Activated T-cell treated with anti-CD3 and anti-CD28 coated beads, Interleukin-2, amount 50 U/mL, for 24 hours (primary cell): ENCODE data around the gene KIAA1586.
"Not testable (repeated sequence)": the region's sequence is repeated elsewhere in the genome, so short reads cannot be mapped to it uniquely, and the experiment has no call there.

Experiments used
- DNase-seq: peaks from one replicate; pipeline ENCODE4 v3.0.0-alpha.2; 2020
- H3K27ac Mint-ChIP-seq: 2 replicates; pipeline ENCODE4 v1.8.0; 2020; ENCODE audit warnings: mild to moderate bottlenecking, mixed read lengths
- H3K27me3 Mint-ChIP-seq: 2 replicates; pipeline ENCODE4 v1.8.0; 2020; ENCODE audit warnings: mixed read lengths
- H3K36me3 Mint-ChIP-seq: 2 replicates; pipeline ENCODE4 v1.8.0; 2020; ENCODE audit warnings: low read depth, mixed read lengths
- H3K4me1 Mint-ChIP-seq: 2 replicates; pipeline ENCODE4 v1.8.0; 2020; ENCODE audit warnings: low read depth, mixed read lengths
- H3K4me3 Mint-ChIP-seq: 2 replicates; pipeline ENCODE4 v1.8.0; 2020; ENCODE audit warnings: mild to moderate bottlenecking, moderate library complexity, mixed read lengths
- H3K9me3 Mint-ChIP-seq: 2 replicates; pipeline ENCODE4 v1.8.0; 2020; ENCODE audit warnings: mixed read lengths

The KIAA1586 gene

DNA sequence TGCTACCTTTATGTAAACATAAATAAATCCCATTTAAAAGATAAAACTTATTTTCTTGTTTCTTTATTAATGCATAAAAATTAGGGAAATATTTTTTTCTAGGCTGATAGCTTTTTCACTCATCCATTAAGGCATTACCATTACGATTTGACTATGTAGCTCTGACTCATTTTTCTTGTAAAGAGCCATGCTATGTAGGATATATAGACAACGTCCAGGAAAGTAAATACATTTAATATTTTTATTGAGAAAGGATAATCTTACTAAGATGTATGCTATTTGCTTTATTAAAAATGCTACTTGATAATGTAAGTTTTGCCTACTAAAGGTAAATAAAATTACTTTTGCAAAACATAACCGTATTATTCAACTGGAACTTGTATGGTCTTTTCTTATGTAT lies 19.2 kb upstream of the KIAA1586 start:
- no peak for DNase-seq
- Mint-ChIP-seq H3K27ac (no peak overlapping the region), H3K36me3 (no peaks in the 10 kb centered on the region), H3K9me3 (peaks cover 15% of the 10 kb centered on the region), H3K27me3 (peaks cover 18% of the 10 kb centered on the region), H3K4me3 (no peak overlapping the region), H3K4me1 (no peaks in the 10 kb centered on the region)

DNA sequence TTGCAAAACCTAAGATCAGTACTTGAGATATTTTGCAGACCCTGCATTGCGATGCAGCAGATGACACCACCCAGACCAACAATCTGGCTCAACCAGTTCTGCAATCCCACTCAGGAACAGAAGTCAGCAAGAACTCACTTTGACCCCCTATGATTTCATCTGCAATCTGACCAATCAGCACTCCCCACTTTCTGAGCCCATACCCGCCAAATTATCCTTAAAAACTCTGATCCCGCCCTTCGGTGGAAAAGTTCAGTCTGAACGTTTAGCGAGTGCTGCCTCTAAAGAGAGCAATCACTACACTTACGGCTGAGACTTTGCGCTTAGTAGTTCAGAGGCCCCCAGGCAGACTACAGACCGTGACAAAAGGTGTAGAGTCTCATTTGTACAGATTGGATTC lies 17.3 kb upstream of the KIAA1586 start:
- peaks cover 25% of the 10 kb centered on the region for H3K27me3 Mint-ChIP-seq
- no peak overlapping the region for H3K27ac Mint-ChIP-seq
- H3K36me3 Mint-ChIP-seq: no peaks in the 10 kb centered on the region
- H3K9me3 Mint-ChIP-seq: peaks cover 12% of the 10 kb centered on the region
- DNase-seq: no peak
- no peaks in the 10 kb centered on the region for H3K4me1 Mint-ChIP-seq
- H3K4me3 Mint-ChIP-seq: no peak overlapping the region

DNA sequence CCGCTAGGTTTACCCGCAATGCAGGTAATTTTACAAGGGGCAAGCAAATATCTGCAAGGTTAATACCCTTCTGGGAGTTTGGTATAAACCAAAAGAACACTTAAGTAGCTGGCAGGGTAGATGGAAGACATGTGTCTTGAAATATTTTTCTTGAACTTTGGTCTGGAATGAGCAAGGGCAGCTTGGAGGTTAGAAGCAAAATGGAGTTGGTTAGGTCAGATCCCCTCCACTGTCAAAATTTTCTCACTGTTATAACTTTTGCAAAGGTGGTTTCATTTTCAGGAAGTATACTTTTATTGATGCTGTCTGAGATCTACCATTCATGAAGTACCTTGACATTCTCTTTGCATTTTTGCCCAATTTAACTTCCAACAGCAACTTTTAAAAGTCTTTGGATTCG lies 13.3 kb upstream of the KIAA1586 start:
- Mint-ChIP-seq H3K36me3 (no peaks in the 10 kb centered on the region), H3K4me3 (no peak overlapping the region), H3K27ac (no peak overlapping the region), H3K4me1 (no peaks in the 10 kb centered on the region), H3K9me3 (no peaks in the 10 kb centered on the region), H3K27me3 (peaks cover 37% of the 10 kb centered on the region)
- no peak for DNase-seq

DNA sequence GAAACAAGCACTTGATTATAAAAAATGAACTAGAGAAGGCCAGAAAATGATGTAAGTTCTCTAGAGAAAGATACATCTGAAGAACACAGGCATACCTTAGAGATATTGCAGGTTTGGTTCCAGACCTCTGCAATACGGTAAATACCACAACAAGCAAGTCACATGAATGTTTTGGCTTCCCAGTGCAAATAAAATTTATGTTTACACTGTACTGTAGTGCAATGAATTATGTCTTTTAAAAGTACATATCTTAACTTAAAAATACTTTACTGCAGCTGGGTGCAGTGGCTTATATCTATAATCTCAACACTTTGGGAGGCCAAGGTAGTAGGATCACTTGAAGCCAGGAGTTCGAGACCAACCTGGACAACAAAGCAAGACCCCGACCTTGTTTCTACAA lies 10.9 kb upstream of the KIAA1586 start:
- no peaks in the 10 kb centered on the region for H3K36me3 Mint-ChIP-seq
- H3K4me3 Mint-ChIP-seq: no peak overlapping the region
- H3K27ac Mint-ChIP-seq: no peak overlapping the region
- no peaks in the 10 kb centered on the region for H3K4me1 Mint-ChIP-seq
- peaks cover 40% of the 10 kb centered on the region for H3K27me3 Mint-ChIP-seq
- DNase-seq: no peak
- H3K9me3 Mint-ChIP-seq: no peaks in the 10 kb centered on the region

DNA sequence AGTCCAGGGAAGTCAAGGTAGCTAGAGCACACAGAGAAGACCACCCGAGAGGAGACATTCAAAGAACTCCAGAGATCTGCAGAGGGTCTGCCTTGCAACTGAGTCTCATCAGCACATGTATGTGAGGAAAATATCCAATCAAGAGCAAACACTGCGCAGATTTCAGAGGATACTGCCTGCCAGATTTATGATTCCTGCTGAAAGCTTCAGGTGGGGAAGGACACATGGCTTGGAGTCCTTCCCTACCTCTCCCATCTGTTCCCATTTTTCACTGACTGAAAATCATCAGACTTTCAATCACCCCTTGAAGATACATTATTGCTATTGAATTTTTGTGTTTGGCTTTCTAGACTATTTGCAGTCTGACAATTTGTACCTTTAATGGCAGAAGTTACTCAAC lies 7.6 kb upstream of the KIAA1586 start:
- H3K4me1 Mint-ChIP-seq: no peaks in the 10 kb centered on the region
- H3K27ac Mint-ChIP-seq: no peak overlapping the region
- peaks cover 57% of the 10 kb centered on the region for H3K27me3 Mint-ChIP-seq
- no peak overlapping the region for H3K4me3 Mint-ChIP-seq
- no peak for DNase-seq
- H3K9me3 Mint-ChIP-seq: no peaks in the 10 kb centered on the region
- H3K36me3 Mint-ChIP-seq: no peaks in the 10 kb centered on the region

DNA sequence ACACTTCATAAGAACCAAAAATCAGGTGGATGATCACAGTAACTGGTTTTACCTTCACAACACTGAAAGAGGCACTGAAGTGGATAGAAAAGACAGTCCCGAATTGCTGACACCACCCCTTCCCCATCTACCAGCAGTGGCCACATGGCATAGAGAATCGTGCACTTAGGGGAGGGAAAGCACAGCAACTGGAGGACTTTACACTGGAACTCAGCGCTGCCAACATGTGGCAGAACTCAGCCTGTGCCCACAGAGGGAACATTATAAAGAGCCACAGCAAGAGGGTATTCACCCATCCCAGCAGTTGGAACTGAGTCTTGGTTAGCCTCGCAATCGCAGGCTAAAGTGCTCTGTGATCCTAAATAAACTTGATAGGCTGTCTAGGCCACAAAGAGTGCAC lies 6.5 kb upstream of the KIAA1586 start:
- Mint-ChIP-seq H3K4me1 (no peaks in the 10 kb centered on the region), H3K27me3 (peaks cover 60% of the 10 kb centered on the region), H3K27ac (no peak overlapping the region), H3K9me3 (no peaks in the 10 kb centered on the region), H3K4me3 (no peak overlapping the region), H3K36me3 (no peaks in the 10 kb centered on the region)
- no peak for DNase-seq

DNA sequence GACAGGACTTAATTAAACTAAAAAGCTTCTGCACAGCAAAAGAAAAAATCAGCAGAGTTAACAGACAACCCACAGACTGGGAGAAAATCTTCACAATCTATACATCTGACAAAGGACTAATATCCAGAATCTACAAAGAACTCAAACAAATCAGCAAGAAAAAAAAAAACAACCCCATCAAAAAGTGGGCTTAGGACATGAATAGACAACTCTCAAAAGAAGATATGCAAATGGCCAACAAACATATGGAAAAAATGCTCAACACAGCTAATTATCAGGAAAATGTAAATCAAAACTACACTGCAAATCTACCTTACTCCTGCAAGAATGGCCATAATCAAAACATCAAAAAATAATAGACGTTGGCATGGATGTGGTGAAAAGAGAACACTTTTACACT lies 2.4 kb upstream of the KIAA1586 start:
- not testable (repeated sequence) for H3K4me3 Mint-ChIP-seq, DNase-seq, H3K27ac Mint-ChIP-seq, H3K9me3 Mint-ChIP-seq
- Mint-ChIP-seq H3K27me3 (peaks cover 50% of the 10 kb centered on the region), H3K36me3 (peaks cover 14% of the 10 kb centered on the region), H3K4me1 (peaks cover 19% of the 10 kb centered on the region)

DNA sequence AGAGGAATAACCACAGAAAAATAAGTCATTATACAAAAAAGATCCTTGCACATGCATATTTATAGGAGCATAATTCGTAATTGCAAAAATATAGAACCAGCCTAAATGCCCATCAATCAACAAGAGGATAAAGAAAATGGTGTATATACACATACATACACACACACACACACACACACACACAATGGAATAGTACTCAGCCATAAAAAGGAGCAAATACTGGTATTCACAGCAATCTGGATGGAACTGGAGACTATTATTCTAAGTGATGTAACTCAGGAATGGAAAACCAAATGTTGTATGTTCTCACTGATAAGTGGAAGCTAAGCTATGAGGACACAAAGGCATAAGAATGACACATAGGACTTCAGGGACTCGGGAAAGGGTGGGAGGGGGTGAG lies 1.9 kb upstream of the KIAA1586 start:
- H3K9me3 Mint-ChIP-seq: no peaks in the 10 kb centered on the region
- no peak overlapping the region for H3K4me3 Mint-ChIP-seq
- H3K36me3 Mint-ChIP-seq: peaks cover 19% of the 10 kb centered on the region
- no peak overlapping the region for H3K27ac Mint-ChIP-seq
- no peak for DNase-seq
- peaks cover 49% of the 10 kb centered on the region for H3K27me3 Mint-ChIP-seq
- H3K4me1 Mint-ChIP-seq: peaks cover 24% of the 10 kb centered on the region

DNA sequence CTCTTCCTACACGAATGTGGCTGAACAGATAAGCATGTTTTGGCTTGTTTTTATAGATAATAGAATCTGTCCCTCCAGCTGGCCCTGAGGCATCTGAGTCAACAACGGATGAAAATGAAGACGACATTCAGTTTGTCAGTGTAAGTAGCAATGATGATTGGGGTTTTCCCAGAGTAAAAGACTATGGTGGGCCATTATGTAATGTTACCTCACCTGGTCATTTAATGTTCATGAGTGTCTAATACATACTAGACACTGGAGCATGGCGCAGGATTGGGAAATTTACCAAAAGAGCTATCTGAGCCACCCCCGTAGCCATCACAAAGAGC lies 728 bp downstream of the KIAA1586 start:
- not testable (repeated sequence) for DNase-seq, H3K4me3 Mint-ChIP-seq, H3K9me3 Mint-ChIP-seq, H3K27ac Mint-ChIP-seq
- peaks cover 43% of the 10 kb centered on the region for H3K36me3 Mint-ChIP-seq
- peaks cover 26% of the 10 kb centered on the region for H3K27me3 Mint-ChIP-seq
- H3K4me1 Mint-ChIP-seq: peaks cover 29% of the 10 kb centered on the region

DNA sequence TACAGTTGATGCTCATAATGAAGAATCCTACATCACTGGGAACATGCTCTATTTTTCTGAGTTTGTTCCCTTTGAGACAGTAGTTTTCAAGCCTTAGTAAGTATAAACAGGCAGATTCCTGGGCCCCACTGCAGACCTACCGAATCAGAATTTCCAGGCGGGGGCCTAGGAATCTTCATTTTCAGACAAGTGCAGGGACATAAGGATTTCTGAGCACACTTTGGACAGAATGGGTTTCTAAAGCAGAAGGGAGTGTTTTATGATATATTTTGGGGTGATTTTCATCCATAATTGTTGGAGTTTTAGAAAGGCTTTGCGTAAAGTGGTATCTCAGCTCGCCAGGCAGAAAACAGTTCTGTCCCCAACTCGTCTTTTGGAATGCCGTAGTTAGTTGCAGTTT lies 1.4 kb downstream of the KIAA1586 start:
- not testable (repeated sequence) for H3K9me3 Mint-ChIP-seq, DNase-seq
- H3K4me3 Mint-ChIP-seq: peak overlapping the region; percentile 68
- H3K36me3 Mint-ChIP-seq: peaks cover 47% of the 10 kb centered on the region
- peaks cover 29% of the 10 kb centered on the region for H3K4me1 Mint-ChIP-seq
- peaks cover 25% of the 10 kb centered on the region for H3K27me3 Mint-ChIP-seq
- H3K27ac Mint-ChIP-seq: peak overlapping the region; percentile 42

DNA sequence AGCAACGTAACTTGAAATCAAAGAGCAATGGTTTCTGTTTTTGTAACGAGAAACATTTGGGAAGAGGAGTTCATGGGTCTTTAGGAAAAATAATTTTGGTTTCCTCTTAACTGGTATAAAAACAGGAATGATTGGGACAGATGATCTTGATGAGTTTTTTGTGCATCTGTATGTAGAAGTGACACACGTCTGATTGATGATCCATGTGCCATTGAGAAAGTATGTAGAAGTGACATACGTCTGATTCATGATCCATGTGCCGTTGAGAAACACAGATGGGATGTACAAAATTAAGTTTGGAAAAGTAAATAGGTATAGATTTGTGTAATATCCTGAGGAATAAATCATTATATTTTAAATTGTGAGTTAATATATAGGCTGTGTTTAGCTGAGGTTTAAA lies 2.1 kb downstream of the KIAA1586 start:
- Mint-ChIP-seq H3K27me3 (peaks cover 21% of the 10 kb centered on the region), H3K4me1 (peaks cover 29% of the 10 kb centered on the region), H3K36me3 (peaks cover 54% of the 10 kb centered on the region), H3K27ac (no peak overlapping the region), H3K4me3 (peak overlapping the region; percentile 68), H3K9me3 (no peaks in the 10 kb centered on the region)
- DNase-seq: no peak

DNA sequence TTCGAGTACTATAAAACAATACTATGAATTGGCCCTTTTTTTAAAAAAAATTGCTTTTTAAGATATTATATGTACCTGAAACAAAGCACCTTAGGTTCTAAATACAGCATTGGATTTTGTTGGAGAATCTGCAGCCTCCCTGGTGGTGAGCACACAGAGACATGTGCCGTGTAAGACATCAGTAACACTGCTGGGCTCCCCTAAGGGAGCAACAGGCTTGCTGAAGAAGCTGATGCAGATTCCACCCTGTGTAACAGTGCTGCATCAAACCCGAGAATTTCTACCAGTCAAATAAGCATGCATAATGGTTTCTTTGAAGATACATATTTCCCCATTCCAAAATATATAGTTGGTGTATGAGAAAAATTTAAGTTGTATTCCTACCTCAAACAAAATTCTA lies 17.4 kb downstream of the KIAA1586 start:
- no peak overlapping the region for H3K27ac Mint-ChIP-seq
- H3K9me3 Mint-ChIP-seq: no peaks in the 10 kb centered on the region
- H3K36me3 Mint-ChIP-seq: peaks cover 73% of the 10 kb centered on the region
- no peak for DNase-seq
- no peaks in the 10 kb centered on the region for H3K27me3 Mint-ChIP-seq
- no peak overlapping the region for H3K4me3 Mint-ChIP-seq
- peaks cover 1% of the 10 kb centered on the region for H3K4me1 Mint-ChIP-seq

DNA sequence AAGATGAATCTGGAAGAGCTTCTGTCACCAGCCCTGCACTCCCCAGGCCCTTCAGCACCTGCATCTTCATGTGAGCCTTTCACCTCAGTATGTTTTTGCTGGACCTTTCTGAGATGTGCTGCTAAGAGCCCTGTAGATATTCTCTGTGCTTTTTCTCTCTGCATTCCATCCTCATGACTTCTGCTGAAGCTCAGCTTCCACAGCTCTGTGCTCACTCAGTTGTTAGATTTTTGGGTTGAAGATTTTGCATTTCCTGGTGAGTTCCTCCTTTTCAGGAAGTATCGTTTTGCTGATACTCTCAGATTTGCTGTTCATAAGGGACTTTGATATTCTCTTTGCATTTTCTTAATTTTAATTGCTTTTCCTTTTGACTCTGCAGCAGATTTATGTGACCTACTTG lies 18.3 kb downstream of the KIAA1586 start:
- H3K4me3 Mint-ChIP-seq: no peak overlapping the region
- peaks cover 75% of the 10 kb centered on the region for H3K36me3 Mint-ChIP-seq
- no peaks in the 10 kb centered on the region for H3K27me3 Mint-ChIP-seq
- peak overlapping the region; percentile 16 for H3K27ac Mint-ChIP-seq
- no peak for DNase-seq
- H3K4me1 Mint-ChIP-seq: peaks cover 1% of the 10 kb centered on the region
- no peaks in the 10 kb centered on the region for H3K9me3 Mint-ChIP-seq

DNA sequence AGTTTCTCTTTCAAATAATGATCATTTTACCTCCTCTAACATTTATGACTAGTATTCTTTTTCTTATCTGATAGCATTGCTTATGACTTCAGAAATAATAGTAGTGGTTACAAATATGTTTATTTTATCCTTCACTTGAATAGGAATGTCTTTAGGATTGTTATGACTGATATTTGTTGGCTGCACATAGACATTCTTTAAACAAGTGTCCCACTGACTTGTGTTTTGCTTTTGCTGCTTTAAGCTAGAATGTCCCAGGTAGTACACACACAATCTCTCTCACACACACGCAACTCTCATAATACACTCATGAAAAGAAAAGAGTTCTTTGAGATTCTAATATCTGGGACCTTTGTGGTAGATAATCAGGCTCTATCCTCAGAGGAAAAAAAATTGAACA lies 21.6 kb downstream of the KIAA1586 start:
- Mint-ChIP-seq H3K36me3 (peaks cover 54% of the 10 kb centered on the region), H3K27ac (no peak overlapping the region), H3K27me3 (no peaks in the 10 kb centered on the region), H3K4me1 (peaks cover 1% of the 10 kb centered on the region), H3K4me3 (no peak overlapping the region), H3K9me3 (no peaks in the 10 kb centered on the region)
- DNase-seq: no peak

DNA sequence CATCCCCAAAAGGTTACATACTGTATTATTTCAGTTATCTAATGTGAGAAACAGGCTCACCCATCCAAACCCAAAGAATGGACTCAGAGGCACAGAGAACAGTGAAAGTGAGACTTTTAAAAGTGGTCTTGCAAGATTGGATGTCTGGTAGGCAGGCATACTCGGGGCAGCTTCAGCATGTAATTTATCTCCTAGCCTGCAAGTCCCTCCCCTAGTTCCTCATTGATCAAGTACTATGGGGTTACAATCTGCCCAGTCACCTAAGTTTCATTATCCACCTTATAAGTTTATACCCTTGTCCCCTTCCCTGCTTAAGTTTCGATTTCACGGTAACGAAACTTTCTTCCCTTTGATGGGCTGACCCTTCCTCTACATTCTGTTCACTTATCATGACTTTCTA lies 22.7 kb downstream of the KIAA1586 start:
- H3K27me3 Mint-ChIP-seq: no peaks in the 10 kb centered on the region
- H3K9me3 Mint-ChIP-seq: no peaks in the 10 kb centered on the region
- H3K4me1 Mint-ChIP-seq: peaks cover 1% of the 10 kb centered on the region
- no peak for DNase-seq
- H3K4me3 Mint-ChIP-seq: no peak overlapping the region
- peaks cover 59% of the 10 kb centered on the region for H3K36me3 Mint-ChIP-seq
- no peak overlapping the region for H3K27ac Mint-ChIP-seq

DNA sequence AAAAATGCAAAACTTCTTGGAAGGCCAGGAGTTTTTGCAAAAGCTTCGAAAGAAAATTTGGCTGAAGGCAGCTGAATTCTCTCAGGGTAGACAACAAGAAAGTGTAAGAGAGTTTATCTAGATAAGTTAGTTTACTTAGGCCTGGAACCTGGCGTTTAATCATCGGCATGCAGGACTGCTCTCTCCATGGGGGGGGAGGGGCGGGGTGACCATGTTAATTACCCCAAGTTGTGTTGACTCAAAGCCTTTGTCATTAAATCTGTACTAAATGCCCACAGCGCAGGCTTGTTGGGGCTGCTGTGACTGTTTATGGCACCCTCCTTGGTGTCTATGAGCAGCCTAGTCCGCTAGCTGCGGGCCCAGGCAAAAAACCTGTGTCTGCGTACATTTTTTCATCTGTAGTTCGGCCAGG lies 23.4 kb downstream of the KIAA1586 start:
- DNase-seq: no peak
- H3K9me3 Mint-ChIP-seq: no peaks in the 10 kb centered on the region
- no peaks in the 10 kb centered on the region for H3K4me1 Mint-ChIP-seq
- no peaks in the 10 kb centered on the region for H3K27me3 Mint-ChIP-seq
- peaks cover 59% of the 10 kb centered on the region for H3K36me3 Mint-ChIP-seq
- no peak overlapping the region for H3K27ac Mint-ChIP-seq
- no peak overlapping the region for H3K4me3 Mint-ChIP-seq
